Endothelial cell of umbilical vein (primary cell): ENCODE measurements around the gene CNKSR3. TPM values are rescaled to one million over a fixed set of nuclear protein-coding genes. Genes with fewer than 3 reads are reported as not detected.

ENCODE experiments used
- BruUV-seq: library from RNA; stranded (reverse); fragments of 400-500 nt; replicated peaks from 2 replicates; lab custom pipeline; 2021; lab: Mats Ljungman, UMichigan
- CTCF ChIA-PET: fragments of 300-600, 350-600 bp; sonication (Branson Sonifier 250); formaldehyde crosslinking; loops from one replicate; lab custom pipeline; 2021; ENCODE audit warnings: antibody characterized with exemption, inconsistent platforms; lab: Charles Lee
- POLR2A ChIA-PET: fragments of 300-600, 350-600 bp; sonication (Branson Sonifier 250); formaldehyde crosslinking; loops from one replicate; lab custom pipeline; 2021; ENCODE audit warnings: antibody characterized with exemption, inconsistent platforms; lab: Charles Lee
- DNase-seq: peaks from one replicate; pipeline ENCODE4 v3.0.0-alpha.2; 2011; ENCODE audit warnings: low read depth, low spot score
- FAIRE-seq: peaks from 2 replicates; lab custom pipeline; 2011; peaks lifted over from hg19 to GRCh38; lab: Jason Lieb, UNC
- H2AFZ ChIP-seq: 2 replicates; pipeline ENCODE4 v1.6.0; 2012; ENCODE audit warnings: low read depth, low read length, control low read depth, inconsistent platforms
- H3K27ac ChIP-seq: 2 replicates; pipeline ENCODE4 v1.5.1; 2011; ENCODE audit warnings: low read depth, mild to moderate bottlenecking, control low read depth, low read length, moderate library complexity; ENCODE audit not compliant: insufficient read depth
- H3K27me3 ChIP-seq, 2 experiments: 2 replicates each; pipeline versions ENCODE4 v1.6.0 to v1.6.1; 2011; ENCODE audit warnings: low read length in 2 of 2, mixed read lengths in 1 of 2; ENCODE audit not compliant: control insufficient read depth in 2 of 2, insufficient read depth in 2 of 2
- H3K36me3 ChIP-seq, 2 experiments: 2 replicates in 1 of 2; 3 replicates in 1 of 2; pipeline ENCODE4 v1.5.1; 2011; ENCODE audit warnings: low read length in 2 of 2, mild to moderate bottlenecking in 1 of 2, moderate library complexity in 1 of 2; ENCODE audit not compliant: control insufficient read depth in 2 of 2, insufficient read depth in 2 of 2; ENCODE audit errors: extremely low read depth in 1 of 2
- H3K4me1 ChIP-seq: 3 replicates; pipeline ENCODE4 v1.5.1; 2011; ENCODE audit warnings: mild to moderate bottlenecking, low read length; ENCODE audit not compliant: control insufficient read depth, insufficient read depth; ENCODE audit errors: extremely low read depth
- H3K4me2 ChIP-seq: 2 replicates; pipeline ENCODE4 v1.6.1; 2011; ENCODE audit warnings: low read length, control low read depth, mixed read lengths; ENCODE audit not compliant: insufficient read depth
- H3K4me3 ChIP-seq, 3 experiments: fragments of 200-600 bp in 1 of 3; sonication (generic), shearing (Covaris generic) in 1 of 3; replicated peaks in 1 of 3; 2 replicates each; pipeline ENCODE4 v1.5.1; 2011 to 2016; ENCODE audit warnings: control low read depth in 3 of 3, low read length in 3 of 3, mild to moderate bottlenecking in 2 of 3, inconsistent platforms in 1 of 3, low read depth in 1 of 3, moderate library complexity in 1 of 3; ENCODE audit not compliant: insufficient read depth in 1 of 3
- H3K79me2 ChIP-seq: 2 replicates; pipeline ENCODE4 v1.6.0; 2012; ENCODE audit warnings: low read length, inconsistent platforms; ENCODE audit not compliant: control insufficient read depth, insufficient read depth
- H3K9ac ChIP-seq: replicated peaks from 2 replicates; pipeline ENCODE3; 2011; ENCODE audit warnings: low read length, control low read depth; ENCODE audit not compliant: insufficient read depth; ENCODE audit errors: extremely low read depth
- H3K9me1 ChIP-seq: replicated peaks from 3 replicates; pipeline ENCODE4 v1.6.0; 2011; ENCODE audit warnings: mild to moderate bottlenecking, low read length; ENCODE audit not compliant: control insufficient read depth, insufficient read depth; ENCODE audit errors: extremely low read depth
- H3K9me3 ChIP-seq: replicated peaks from 2 replicates; pipeline ENCODE4 v1.5.1; 2012; ENCODE audit warnings: low read length, inconsistent platforms; ENCODE audit not compliant: control insufficient read depth, insufficient read depth
- H4K20me1 ChIP-seq: replicated peaks from 2 replicates; pipeline ENCODE3; 2011; ENCODE audit warnings: mild to moderate bottlenecking, low read length; ENCODE audit not compliant: control insufficient read depth, insufficient read depth; ENCODE audit errors: extremely low read depth
- CTCF ChIP-seq, 2 donors: IDR thresholded peaks; 1 replicate in 1 of 2; 2 replicates in 1 of 2; pipeline ENCODE4 v1.5.1; 2011; ENCODE audit warnings: low read length in 2 of 2, mild to moderate bottlenecking in 2 of 2, moderate library complexity in 2 of 2, control low read depth in 1 of 2, inconsistent platforms in 1 of 2, low read depth in 1 of 2; ENCODE audit not compliant: insufficient read depth in 1 of 2; ENCODE audit errors: extremely low read depth in 1 of 2
- EZH2 ChIP-seq: IDR thresholded peaks from 2 replicates; pipeline ENCODE4 v1.6.1; 2012; ENCODE audit warnings: borderline replicate concordance, low read depth, mild to moderate bottlenecking, moderate library complexity, low read length, inconsistent platforms; ENCODE audit not compliant: severe bottlenecking
- FOS ChIP-seq: IDR thresholded peaks from 2 replicates; pipeline ENCODE4 v1.6.1; 2011; ENCODE audit warnings: mild to moderate bottlenecking, low read length, moderate library complexity, borderline replicate concordance; ENCODE audit not compliant: insufficient read depth
- GATA2 ChIP-seq: IDR thresholded peaks from 2 replicates; pipeline ENCODE4 v1.7.0; 2011; ENCODE audit warnings: low read depth, mild to moderate bottlenecking, moderate library complexity, mixed read lengths, low read length; ENCODE audit not compliant: insufficient read length, insufficient read depth
- JUN ChIP-seq: IDR thresholded peaks from 2 replicates; pipeline ENCODE4 v1.6.1; 2011; ENCODE audit warnings: borderline replicate concordance, low read depth; ENCODE audit not compliant: insufficient read length, insufficient read depth
- MAX ChIP-seq: IDR thresholded peaks from 2 replicates; pipeline ENCODE4 v1.6.1; 2011; ENCODE audit not compliant: insufficient read depth, insufficient read length
- MYC ChIP-seq: IDR thresholded peaks from one replicate; pipeline ENCODE4 v1.6.1; 2011; ENCODE audit warnings: mild to moderate bottlenecking, low read depth, low read length
- POLR2A ChIP-seq: IDR thresholded peaks from 2 replicates; pipeline ENCODE4 v1.6.1; 2012; ENCODE audit warnings: low read depth, mild to moderate bottlenecking, control low read depth, low read length
- POLR2AphosphoS5 ChIP-seq: IDR thresholded peaks from 2 replicates; pipeline ENCODE4 v1.6.1; 2012; ENCODE audit warnings: low read depth, mild to moderate bottlenecking, control low read depth, low read length, moderate library complexity; ENCODE audit not compliant: insufficient read depth
- dilution Hi-C: fragments of 300-500 bp; cut with MboI; formaldehyde crosslinking; loops from one replicate; pipeline ENCODE4 v1.15.0; 2019; ENCODE audit warnings: low sequenced_read_pairs; ENCODE audit not compliant: extremely low pct_ligation_motif_present
- intact Hi-C: fragments of 100-400 bp; cut with micrococcal nuclease; formaldehyde crosslinking; loops from one replicate; pipeline ENCODE4 v1.10.0; 2022
- polyA plus RNA-seq, 4 experiments: library from polyadenylated mRNA; depleted of rRNA in 3 of 4; stranded (reverse) in 3 of 4; unstranded in 1 of 4; fragments of >200 nt; gene quantifications; 2 replicates each; pipeline versions ENCODE4 v1.2.1 to v1.2.3, GENCODE V29; 2011 to 2012; ENCODE audit warnings: missing spikeins in 1 of 4
- total RNA-seq: library from RNA; stranded (reverse); gene quantifications from 2 replicates; pipeline ENCODE4 v1.2.3, GENCODE V29; 2021

CNKSR3 gene
- total and polyA plus RNA-seq, 2 donors (not counting 3 experiments of a cell fraction or from before 2014, with no cell fraction given) = 2.3 to 15.6 TPM

GRCh38 chr6:154402081-154402780 is 108.3 kb downstream of the CNKSR3 start:
- no peaks in the 10 kb centered on the region for H3K27me3 ChIP-seq
- DNase-seq (no peak), FAIRE-seq (no peak)
- no peak overlapping the region for H2AFZ ChIP-seq
- dilution Hi-C loops (no loop called here), intact Hi-C loops (no loop called here)
- H3K27ac ChIP-seq = no peak overlapping the region
- no peaks in the 10 kb centered on the region for H3K79me2 ChIP-seq
- no peaks in the 10 kb centered on the region for H3K9me1 ChIP-seq
- H3K4me2 ChIP-seq = no peak overlapping the region
- ChIA-PET POLR2A (no interaction called here), CTCF (interaction anchor here (0.7 kb wide), 1 partner anchor 98 kb away, joined by 3 read pairs; no protein-coding TSS in a partner anchor)
- peaks cover 16% of the 10 kb centered on the region for H3K4me1 ChIP-seq
- H3K36me3 ChIP-seq = peaks cover 0 to 2% of the 10 kb centered on the region in 2 experiments
- BruUV-seq = no TSS peak
- no peak overlapping the region for H3K9ac ChIP-seq
- no peak for TF ChIP-seq MAX
- no peak for TF ChIP-seq FOS
- TF ChIP-seq POLR2A = no peak
- no peak for TF ChIP-seq GATA2
- TF ChIP-seq EZH2 = no peak
- TF ChIP-seq POLR2AphosphoS5 = no peak
- TF ChIP-seq CTCF (IDR thresholded peaks at IDR 0.05; ENCODE audit: extremely low read depth in 1 of 2, insufficient read depth in 1 of 2, low read depth in 1 of 2, low read length in 2 of 2) = no peak
- no peak for TF ChIP-seq MYC
- TF ChIP-seq JUN = no peak
- no peak overlapping the region for H3K4me3 ChIP-seq
- no peaks in the 10 kb centered on the region for H3K9me3 ChIP-seq
- no peaks in the 10 kb centered on the region for H4K20me1 ChIP-seq
